Left colon (tissue), 2 donors: ENCODE measurements around the gene SCGB1A1. TPM values are rescaled to one million over a fixed set of nuclear protein-coding genes. Genes with fewer than 3 reads are reported as not detected.

Experiments
- ATAC-seq: fragments of 200-7000 bp; cut with Tn5 transposase; one replicate; pipeline ENCODE4 v1.9.1; 2020; ENCODE audit warnings: mild to moderate bottlenecking, moderate library complexity
- DNase-seq, 2 donors: peaks; one replicate each; pipeline ENCODE4 v3.0.0-alpha.2; 2020
- intact Hi-C, 2 donors: fragments of 100-400 bp; cut with DNase I in 1 of 2; cut with micrococcal nuclease in 1 of 2; formaldehyde crosslinking; loops; one replicate each; pipeline versions ENCODE4 v1.11.2 to v1.14.0; 2022; cut with DNase I, micrococcal nuclease
- total RNA-seq, 2 donors: library from RNA; stranded (reverse); fragmentation: NEBNext Ultra II Directional; extraction: Animal tissue kit (Norgen Biotek cat#: 25700); gene quantifications; one replicate each; pipeline ENCODE4 v1.2.1, GENCODE V29; 2021
- donor health status: DM: no; HTN: no; CAD: no.
- donor health status: DM: yes; HTN: yes; CAD: no.

The SCGB1A1 gene
- total RNA-seq, 2 donors from 2014 or later: not detected

- DNase-seq: peak; percentile 72 to 74
- ATAC-seq: peak; percentile 84
- intact Hi-C loops: loop anchor here in 1 of 2 donors (10.0 kb wide), 2 partner anchors 160 to 300 kb away; no protein-coding TSS in a partner anchor
Measured at GRCh38 chr11:62394825-62395538, 23.9 kb upstream of the SCGB1A1 start.

DNA sequence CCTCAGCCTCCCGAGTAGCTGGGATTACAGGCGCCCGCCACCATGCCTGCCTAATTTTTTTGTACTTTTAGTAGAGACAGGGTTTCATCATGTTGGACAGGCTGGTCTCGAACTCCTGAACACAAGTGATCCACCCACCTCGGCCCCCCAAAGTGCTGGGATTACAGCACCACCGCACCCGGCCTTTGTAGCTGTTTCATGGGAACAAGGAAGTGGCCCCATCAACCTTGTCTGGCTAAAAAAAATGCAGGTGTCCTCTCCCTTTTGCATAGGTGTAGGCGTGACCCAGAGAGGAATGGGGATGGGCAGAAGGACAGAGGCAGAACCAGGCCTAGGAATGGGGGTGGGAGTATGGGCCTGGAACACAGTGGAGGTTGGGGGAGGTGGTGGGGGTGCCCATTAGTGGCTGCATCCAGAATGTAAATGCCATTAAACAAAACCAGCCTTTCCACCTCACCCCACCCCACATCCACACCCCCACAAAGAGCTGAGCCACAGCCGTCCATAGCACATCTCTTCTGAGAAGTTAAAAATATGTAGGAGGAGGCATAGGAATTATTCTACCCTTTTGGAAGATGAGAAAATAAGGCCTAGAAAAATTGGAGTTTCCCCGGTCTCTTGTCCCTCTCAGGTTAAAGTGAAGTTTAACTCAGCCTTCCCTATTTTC, 22.8 kb upstream of the SCGB1A1 start:
- DNase-seq (no peak), ATAC-seq (peak; percentile 26)
- intact Hi-C loops: loop anchor here in 1 of 2 donors (10.0 kb wide), 2 partner anchors 159 to 299 kb away; no protein-coding TSS in a partner anchor

GRCh38 chr11:62398011-62398994, 20.5 kb upstream of the SCGB1A1 start:
- intact Hi-C loops: loop anchor here in 1 of 2 donors (10.0 kb wide), 2 partner anchors 156 to 296 kb away; no protein-coding TSS in a partner anchor
- DNase-seq (no peak), ATAC-seq (no peak)

DNA sequence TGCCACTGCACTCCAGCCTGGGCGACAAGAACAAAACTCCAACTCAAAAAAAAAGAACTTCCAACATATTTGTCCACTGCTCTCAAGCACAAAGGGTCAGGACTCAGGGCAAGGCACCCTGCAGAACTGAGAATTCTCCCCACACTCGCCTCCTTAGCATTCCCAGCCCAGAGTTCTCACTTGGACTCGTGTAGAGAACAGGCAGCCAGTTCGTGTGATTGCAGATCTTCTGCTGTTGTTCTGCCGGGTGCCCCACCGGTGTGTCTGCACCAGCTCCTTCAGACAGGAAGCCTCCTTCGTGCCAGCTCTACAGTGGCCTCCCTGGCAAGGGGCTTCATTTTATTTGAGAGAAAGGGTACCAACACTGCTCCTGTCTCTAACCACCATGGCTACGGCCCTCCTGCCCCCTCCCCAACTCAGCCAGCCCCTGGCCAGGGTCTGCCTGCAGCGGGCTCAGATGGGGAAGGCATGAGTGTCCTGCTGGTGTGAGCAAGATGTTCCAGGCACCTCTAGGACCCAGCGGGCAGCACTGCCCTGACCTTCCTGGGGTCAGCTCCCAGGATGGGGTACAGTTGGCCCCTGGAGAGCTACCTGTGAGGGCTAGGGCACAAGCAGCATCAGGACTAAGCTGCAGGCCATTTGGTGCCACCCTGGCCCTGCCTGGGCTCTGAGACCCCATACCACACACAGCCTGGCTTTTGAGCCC, 19.5 kb upstream of the SCGB1A1 start:
- DNase-seq: no peak
- intact Hi-C loops: loop anchor here in 1 of 2 donors (10.0 kb wide), 2 partner anchors 155 to 295 kb away; no protein-coding TSS in a partner anchor
- ATAC-seq: no peak

- DNase-seq (no peak), ATAC-seq (no peak)
- intact Hi-C loops: loop anchor here in 1 of 2 donors (10.0 kb wide), 2 partner anchors 155 to 295 kb away; no protein-coding TSS in a partner anchor
Measured at GRCh38 chr11:62399878-62400266, 19.0 kb upstream of the SCGB1A1 start.

DNA sequence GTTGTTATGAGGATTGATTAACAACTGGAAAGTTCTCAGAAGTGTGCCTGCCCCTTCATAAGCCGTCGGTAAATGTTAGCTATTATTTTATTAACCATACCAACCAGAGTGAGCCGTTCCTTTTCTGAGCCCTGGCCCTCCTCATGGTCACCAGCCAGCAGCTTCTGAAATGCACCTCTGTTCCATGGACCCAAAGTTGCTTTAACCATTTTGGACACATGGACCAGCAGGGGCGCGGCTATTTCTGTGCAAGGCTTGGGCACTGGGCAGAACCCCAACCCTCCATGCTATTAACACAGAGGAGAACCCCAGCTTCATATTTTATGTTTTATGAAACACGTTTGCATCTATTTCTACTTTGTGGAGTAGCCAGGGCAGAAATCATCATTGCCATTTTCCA, 18.6 kb upstream of the SCGB1A1 start:
- intact Hi-C loops: no loop called here
- DNase-seq: no peak
- ATAC-seq: no peak

DNA sequence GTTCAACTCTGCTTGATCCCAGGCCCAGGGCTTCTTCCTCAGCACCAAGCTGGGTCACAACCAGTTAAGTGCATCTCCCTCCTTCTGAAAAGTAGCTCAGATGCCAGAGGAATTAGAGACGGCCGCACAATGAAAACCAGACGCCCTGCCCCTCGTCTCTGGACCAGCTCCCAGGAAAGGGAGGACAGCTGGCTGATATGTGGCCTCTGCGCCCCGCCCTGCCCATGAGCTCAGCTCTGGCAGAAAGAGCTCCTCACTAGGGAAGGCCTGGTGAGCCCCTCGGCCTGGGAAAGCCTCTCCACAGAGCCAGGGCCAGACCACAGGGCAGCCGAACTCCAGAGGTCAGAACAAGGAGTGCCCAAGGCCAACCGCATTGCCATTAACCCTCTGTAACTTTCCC, 18.1 kb upstream of the SCGB1A1 start:
- intact Hi-C loops: no loop called here
- peak; percentile 80 for ATAC-seq

GRCh38 chr11:62401356-62401755, 17.5 kb upstream of the SCGB1A1 start:
- ATAC-seq (no peak), DNase-seq (no peak)
- intact Hi-C loops: no loop called here

More for the DNA sequence above, 18.1 kb upstream of the SCGB1A1 start:
- peak; percentile 75 to 84 for DNase-seq

- ATAC-seq: no peak
- intact Hi-C loops: no loop called here
- DNase-seq: no peak
Measured at GRCh38 chr11:62401811-62402210, 17.0 kb upstream of the SCGB1A1 start.

DNA sequence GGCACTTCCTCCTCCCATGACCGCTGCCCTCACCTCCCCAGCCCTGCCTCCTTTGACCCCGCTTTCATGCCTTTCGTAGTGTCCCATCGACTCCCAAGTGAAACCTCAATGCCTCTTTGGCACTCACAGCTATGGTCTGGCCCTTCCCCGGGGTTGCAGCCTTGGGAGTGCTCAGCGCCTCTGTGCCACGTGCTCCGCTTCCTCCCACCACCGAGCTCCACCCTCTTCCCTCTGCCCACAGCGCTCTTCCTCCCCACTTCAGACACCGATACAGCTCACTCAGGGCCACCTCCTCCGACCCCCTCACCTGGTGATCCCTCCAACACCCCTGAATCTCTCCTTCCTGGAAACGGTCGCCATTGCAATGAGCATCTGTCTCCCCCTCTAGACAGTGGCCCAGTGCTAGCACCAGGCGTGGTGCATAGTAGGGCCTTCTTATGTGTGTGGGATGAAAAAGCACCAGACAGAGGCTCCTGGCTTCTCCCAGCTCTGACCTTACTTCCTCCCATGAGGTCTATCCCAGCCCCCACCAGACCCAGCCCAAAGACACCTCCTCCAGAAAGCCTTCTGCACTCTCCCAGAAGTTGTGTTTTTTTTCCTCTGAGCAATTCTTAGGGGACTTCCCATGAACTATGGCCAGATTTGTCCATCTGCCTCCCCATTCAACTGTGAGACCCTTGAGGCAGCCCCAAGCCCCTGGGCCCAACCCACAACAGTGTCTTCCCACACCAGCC, 16.4 kb upstream of the SCGB1A1 start:
- intact Hi-C loops: no loop called here
- peak; percentile 23 for ATAC-seq
- peak; percentile 50 to 67 for DNase-seq

DNA sequence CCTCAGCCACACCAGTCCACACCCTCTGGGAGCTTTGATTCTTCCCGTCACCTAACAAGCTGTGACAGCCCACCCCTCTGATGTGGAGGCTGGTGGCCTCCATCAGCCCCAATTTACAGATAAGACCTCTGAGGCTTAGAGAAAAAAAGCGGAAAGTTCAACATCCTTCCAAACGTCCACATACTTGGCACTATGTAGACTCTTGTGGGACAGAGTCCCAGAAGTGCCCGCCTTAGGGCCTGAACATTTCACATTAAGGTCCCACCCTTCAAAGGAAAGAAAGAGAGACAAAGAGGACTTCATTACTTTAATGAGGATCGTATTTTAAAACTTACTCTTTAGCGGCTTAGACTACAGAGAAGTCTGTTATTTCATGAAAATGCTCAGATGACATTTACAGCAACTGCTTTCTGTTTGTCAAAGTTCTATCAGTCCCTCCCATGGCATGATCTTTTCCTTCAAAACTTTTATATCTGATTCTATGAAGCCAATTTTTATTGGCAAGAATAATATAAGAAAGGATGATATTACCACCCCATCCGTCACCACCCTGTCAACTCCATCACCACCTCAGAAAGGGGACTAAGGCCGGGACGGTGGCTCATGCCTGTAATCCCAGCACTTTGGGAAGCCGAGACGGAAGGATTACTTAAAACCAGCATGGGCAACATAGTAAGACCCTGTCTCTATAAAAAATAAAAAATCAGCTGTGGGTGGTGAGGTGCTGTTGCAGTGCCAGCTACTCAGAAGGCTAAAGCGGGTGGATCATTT, 15.7 kb upstream of the SCGB1A1 start:
- DNase-seq (no peak), ATAC-seq (no peak)
- intact Hi-C loops: no loop called here

- DNase-seq: no peak
- intact Hi-C loops: no loop called here
- no peak for ATAC-seq
Measured at GRCh38 chr11:62404435-62404834, 14.4 kb upstream of the SCGB1A1 start.

GRCh38 chr11:62404901-62405300, 13.9 kb upstream of the SCGB1A1 start:
- intact Hi-C loops: no loop called here
- no peak for DNase-seq
- ATAC-seq: peak; percentile 65

DNA sequence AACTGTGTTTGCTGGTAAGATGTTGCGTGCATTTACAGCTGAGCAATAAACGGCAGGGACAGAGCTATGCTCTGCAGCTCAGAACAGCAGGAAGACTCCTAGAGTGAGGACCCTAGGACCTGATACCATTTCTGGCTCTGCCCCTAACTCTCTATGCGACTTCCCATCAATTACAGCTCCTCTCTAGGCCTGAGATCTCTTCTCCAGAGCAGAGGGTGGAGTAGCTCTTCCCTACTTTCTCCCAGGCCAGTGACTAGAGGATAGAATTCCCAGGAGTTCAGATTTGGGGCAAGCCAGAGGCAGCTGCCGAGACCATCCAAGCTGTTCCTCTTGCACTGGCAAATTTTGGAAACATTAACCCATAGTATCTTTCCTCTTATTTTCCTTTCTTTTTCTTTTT, 12.8 kb upstream of the SCGB1A1 start:
- intact Hi-C loops: no loop called here
- peak; percentile 42 for ATAC-seq

GRCh38 chr11:62409831-62410230, 9.0 kb upstream of the SCGB1A1 start:
- intact Hi-C loops: no loop called here
- DNase-seq: no peak
- ATAC-seq: no peak

More for the DNA sequence above, 12.8 kb upstream of the SCGB1A1 start:
- no peak for DNase-seq

DNA sequence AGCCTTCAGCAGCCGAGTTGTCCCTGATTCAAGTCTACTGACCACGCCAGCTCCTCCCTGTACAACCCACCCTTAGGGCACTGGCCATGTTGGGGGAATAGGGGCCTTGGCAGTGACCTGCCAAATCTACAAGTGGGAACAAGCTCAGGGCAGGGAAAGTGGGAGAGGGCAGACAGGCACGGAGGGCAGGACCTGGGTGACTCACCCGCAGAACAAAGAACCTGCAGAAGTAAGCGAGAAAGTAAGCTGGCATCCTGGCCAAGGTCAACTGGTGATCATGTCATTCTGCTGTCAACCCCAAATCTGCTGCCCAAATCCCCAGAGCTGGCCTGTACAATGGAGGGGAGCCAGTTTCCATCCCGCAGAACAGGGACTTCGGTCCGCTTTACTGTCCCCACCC, 7.9 kb upstream of the SCGB1A1 start:
- ATAC-seq: no peak
- no peak for DNase-seq
- intact Hi-C loops: no loop called here

- DNase-seq (no peak), ATAC-seq (no peak)
- intact Hi-C loops: no loop called here
Measured at GRCh38 chr11:62411524-62411923, 7.3 kb upstream of the SCGB1A1 start.
